Ureter (tissue), 1 donor: Measurements from ENCODE around the gene TRPC1. TPM values are rescaled to one million over a fixed set of nuclear protein-coding genes. Genes with fewer than 3 reads are reported as not detected.
"Not testable (repeated sequence)": the region's sequence is repeated elsewhere in the genome, so short reads cannot be mapped to it uniquely, and the experiment has no call there.

Experiments used
- DNase-seq: peaks from one replicate; pipeline ENCODE4 v3.0.0-alpha.2; 2020; ENCODE audit warnings: low spot score
- total RNA-seq: library from RNA; stranded (reverse); gene quantifications from one replicate; pipeline ENCODE4 v1.2.4, GENCODE V29; 2023
- donor health status: DM: yes; HTN: yes; CAD: no.

The TRPC1 gene
- total RNA-seq = 22.5 TPM

DNA sequence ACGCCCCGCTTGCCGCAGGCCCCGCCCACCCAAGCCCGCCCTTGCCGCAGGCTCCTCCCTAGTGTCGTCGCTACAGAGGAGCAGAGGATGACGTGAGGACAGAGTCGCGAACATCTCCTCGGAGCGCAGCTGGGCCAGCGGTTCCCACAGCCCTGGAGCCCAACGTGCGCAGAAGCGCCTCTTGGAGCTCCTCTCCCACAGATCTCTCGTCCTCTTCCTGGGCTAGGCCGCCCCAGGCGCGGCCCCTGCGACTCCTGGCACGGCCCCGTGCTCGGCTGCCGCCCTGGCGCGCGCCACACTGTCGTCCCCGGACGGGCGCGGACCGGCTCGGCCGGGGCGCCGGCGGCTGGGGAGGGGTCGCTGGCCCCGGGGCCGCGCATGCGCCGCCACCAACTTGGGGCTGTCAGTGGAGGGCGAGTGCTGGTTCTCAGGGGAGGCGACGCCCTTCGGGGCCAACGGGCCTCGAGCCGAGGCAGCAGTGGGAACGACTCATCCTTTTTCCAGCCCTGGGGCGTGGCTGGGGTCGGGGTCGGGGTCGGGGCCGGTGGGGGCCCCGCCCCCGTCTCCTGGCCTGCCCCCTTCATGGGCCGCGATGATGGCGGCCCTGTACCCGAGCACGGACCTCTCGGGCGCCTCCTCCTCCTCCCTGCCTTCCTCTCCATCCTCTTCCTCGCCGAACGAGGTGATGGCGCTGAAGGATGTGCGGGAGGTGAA, at the start of gene TRPC1:
Gene TRPC1, plus strand, starts transcription at position 67 of the 714 bp plus-strand sequence. Its CDS starts 526 bp downstream, at position 593.
- peak; percentile 72 for DNase-seq

DNA sequence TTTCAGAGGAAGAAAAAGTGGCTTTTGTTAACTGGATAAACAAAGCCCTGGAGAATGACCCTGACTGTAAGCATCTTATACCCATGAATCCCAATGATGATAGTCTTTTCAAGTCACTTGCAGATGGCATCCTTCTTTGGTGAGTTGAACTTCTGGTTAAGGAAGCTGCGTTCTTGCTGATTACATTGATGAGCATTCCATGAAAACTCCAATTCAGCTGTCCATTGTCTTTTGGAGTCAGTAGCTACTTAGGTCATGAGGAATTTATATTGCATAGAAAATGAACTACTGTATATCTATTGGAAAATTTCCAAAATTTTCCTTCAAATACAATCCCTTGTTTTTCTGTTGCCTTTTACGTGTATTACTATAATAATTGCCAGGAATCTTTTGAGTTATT, 47.7 kb upstream of the TRPC1 start:
- DNase-seq = no peak

DNA sequence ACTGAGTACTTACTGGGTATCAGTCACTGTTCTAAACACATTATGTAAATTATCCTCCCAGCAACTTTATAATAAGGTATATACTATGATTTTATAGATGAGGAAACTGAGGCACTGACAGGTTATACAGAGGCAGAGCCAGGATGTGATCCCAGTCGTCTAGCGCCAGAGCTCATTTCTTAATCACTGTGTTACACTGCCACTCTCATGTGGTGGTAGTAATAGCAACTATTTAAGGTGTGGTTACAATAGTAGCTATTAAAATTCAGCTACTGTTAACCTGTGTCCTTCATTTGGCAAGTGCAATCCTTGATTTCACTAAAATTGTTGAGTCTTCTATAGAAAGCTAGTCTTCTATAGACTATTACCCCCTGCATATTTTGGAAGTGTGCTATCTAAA, 43.1 kb upstream of the TRPC1 start:
- DNase-seq = no peak

DNA sequence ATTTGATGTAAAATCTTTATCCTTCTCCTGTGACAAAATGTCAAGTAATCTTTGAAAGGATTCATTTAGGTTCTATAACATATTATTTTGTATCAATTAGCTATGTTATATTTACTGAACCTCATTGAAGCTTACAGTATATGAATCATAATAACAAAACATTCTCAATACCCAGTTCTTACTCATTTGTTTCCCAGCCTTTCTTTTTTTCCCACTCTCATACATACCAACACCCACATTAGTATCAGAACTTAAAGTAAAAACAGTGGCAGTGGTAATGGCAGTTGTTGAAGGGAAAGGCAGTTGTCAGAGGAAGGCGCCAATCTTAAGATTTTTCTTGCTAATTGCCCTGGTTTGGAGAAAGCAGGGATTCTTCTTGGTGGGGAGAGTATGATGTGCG, 33.2 kb upstream of the TRPC1 start:
- no peak for DNase-seq

DNA sequence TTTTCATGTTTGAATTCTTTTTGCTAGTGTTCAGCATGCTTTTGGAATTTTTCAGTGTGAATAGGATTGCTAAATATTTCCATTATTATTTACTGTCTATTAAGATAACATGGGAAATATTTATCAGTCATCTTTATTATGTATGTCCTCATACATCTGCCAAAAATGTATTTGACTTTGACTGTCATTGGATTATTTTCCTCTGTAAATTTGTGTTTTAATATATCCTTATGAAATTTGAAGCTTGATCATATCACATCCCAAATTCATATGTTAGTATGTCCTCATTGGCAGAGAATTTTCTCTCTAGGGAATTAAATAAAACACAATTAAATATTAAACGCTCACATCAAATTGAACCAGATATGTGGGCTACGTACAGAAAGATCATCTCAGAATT, 32.3 kb upstream of the TRPC1 start:
- no peak for DNase-seq

DNA sequence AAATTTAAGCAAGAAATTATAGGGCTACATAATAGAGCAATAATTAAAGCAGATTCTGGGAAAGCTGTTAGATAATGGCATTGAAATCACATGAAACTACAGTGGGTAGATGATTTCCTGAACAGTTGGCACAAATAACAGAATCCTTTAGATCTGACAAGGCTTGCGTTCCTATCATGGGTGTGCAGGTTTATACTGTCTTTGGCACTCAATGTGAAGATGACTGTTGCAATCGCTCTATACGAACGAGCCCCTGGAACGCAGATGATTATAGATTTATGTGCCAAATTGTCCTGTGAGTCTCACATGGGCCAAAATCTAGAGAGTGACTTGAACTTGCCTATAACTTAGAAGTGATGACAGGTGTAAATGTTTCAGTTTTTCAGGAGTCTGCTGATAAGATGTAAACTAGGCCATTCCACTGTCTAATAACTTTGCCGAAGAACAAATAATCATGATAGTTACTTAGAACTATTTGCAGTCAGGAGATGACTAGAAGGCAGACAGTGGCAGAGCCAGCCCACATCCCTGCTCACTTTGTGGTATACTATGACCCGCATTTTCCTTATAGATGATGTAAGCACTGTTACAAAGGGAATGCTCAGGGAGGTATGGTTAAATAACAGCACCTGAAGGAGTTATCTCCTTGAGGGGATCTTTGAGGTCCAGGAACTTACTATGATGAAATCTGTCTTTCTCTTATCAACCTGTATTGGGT, 30.5 kb upstream of the TRPC1 start:
- DNase-seq = no peak

DNA sequence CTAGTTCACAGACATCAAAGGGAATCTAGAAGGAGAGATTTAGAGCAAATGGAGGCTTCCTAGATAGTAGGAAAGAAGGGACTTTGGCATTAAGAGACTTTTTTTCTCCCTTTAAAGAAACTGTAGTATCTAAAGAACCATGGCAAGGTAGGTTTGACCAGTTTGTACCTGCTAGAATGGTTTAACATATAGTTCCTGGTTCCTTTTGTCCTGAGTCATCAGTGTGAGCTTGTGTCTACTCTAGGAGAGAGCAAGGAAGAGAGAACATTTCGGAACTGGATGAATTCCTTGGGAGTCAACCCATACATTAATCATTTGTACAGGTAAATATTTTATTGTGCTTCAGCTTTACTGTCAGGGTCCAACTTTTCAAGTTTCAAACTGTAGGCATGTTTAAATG, 29.6 kb upstream of the TRPC1 start:
- no peak for DNase-seq

DNA sequence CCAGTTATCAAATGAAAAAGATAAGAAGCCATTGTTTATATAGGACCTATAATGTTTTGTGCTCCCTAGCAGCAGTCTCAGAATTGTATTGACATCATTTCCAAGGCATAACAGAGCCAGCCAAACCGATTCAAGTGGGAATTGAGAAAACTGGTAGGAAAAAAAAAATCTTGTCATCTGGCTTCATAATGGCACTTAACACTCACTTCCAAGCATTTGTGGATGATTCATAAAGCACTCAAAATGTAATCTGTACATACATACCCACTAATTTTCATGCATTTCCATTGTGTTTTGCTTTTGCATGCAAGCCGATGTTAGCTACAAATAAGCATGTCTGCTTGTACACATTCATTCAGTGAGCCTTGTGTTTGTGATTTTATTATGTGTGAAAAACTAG, 18.6 kb upstream of the TRPC1 start:
- DNase-seq = no peak

DNA sequence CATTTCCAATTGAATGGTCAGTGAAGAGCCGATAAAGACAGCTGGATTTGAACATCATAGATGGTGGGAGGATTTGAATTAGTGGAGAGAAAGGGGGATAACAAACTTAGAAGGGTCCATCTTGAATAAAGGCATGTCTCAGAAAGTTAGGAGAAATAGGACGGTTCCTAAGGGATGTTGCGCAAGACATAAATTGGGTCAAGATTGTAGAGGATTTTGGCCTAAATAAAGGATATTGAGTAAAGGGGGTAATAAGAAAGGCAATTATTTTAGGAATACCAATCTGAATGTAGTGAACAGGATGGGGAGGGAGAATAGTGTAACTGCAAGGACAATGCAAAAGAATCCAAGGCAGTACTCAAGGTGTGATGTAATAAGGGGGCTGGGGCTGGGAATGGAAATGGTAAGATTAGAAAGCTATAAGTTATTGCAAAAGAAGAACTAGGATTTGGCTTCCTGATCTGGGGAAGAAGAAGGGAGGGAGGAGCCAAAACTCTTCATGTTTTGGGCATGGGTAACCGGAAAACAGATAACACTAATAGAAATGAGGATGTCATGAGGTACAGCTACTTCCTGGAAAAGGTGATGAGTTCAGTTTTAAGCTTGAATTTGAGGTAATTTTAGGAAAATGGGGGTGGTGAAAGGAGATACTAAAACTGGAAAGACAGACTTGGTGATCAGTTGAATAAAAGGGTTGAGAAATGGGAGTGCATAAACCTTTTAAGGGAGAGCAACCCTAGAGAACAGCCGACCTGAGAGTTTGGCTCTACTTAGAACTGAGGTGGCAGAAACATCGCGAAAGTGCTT, 17.3 kb upstream of the TRPC1 start:
- no peak for DNase-seq

DNA sequence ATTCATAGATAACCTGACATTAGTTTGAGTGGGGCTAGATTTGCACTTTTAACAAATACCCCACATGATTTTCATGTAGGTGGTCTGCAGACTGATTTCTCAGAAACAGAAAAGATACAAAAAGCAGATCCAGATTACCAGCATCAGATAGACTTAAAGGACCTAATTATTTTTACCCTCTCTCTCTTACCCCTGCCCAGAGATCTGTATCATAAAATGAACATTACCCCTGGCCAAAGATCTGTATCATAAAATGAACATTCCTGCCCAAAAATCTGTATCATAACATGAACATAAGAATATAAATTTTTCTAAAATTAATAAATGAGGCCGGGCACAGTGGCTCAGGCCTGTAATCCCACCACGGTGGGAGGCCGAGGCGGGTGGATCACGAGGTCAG, 14.6 kb upstream of the TRPC1 start:
- DNase-seq = no peak

DNA sequence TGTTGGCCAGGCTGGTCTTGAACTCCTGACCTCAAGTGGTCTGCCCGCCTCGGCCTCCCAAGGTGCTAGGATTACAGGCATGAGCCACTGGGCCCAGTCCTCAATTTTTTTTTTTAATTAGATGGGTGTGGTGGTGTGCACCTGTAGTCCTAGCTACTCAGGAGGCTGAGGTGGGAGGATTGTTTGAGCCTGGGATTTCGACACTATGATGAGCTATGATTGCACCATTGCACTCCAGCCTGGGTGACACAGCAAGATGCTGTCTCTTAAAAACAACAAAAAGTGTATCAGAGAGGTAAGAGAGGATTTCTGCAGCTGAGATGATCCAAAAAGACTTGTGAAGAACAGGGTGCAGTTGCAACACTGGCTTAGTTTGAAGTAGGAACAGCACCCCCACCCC, 9.0 kb upstream of the TRPC1 start:
- DNase-seq = not testable (repeated sequence)

DNA sequence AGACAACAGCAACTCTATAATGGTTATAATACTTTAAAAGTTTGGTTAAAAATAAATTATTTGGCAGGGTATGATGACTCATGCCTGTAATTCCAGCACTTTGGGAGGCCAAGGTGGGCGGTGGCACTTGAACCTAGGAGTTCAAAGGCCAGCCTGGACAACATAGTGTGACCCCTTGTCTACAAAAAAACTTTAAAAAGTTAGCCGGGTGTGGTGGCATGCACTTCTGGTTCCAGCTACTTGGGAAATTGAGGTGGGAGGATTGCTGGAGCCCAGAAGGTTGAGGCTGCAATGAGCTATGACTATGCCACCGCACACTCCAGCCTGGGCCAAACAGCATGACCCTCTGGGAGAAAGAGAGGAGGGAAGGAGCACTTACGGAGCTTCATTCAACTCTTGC, 7.7 kb upstream of the TRPC1 start:
- DNase-seq = no peak

DNA sequence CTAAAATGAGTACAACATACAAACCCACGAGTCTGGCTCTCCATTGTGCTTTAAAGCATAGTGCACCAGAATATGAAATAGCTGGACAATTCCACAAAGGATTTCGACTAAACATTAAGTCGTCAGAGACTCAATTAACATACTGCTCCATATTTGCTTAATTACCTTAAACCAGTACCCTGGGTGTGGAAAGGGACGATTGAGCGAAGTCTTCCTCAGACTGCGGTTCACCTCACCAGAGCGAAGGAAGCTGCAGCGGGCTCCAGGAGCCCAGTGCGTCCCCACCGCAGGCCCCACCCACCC, 218 bp upstream of the TRPC1 start:
- DNase-seq = no peak

DNA sequence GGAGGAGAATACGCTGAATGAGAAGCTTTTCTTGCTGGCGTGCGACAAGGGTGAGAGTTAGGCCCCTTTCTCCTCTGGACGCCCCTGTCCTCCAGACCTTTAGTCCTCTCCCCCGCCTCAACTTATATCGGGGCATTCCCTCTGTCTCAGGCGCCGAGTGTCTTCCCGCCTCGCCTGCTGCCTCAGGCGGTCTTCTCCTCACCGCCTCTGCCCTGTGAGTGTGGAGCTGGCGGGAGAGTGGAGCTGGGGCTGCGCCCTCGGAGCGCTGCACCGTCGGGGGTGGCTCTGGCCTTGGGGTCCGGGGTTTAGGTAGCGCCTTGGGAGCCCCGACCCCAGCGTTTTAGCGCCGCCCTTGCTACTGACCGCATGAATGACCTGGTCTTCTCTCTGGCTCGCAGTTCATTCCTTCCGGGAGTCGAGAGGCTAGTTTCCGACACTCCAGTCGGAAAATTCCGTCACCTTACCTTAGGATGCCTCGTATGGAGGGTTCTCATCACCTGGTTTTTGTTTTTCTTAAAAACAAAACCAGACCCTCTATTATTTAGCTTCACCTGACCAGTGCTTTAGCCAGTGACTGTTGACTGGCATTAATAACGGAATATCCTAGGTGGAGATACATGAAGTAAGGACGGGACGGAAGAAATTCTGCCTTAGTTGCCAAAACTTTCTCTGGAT, 985 bp downstream of the TRPC1 start:
- DNase-seq = no peak

DNA sequence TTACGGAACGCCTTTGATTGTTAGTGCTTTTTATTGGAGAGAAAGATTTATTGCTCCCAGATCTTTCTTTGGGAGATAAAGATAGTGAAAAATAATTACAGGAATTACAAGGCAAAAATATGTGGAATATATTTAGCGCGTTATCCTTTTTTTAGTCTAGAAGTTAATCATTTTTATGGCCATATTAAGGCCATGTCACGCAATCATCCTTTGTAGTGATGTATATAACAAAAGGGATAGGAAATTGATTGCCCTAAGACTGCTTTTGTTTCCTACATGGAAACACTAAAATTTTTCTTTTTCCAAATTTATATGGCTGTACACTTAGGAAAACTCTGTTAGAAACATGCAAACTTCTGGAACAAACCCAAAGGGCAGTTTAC, 1.5 kb downstream of the TRPC1 start:
- DNase-seq = no peak

DNA sequence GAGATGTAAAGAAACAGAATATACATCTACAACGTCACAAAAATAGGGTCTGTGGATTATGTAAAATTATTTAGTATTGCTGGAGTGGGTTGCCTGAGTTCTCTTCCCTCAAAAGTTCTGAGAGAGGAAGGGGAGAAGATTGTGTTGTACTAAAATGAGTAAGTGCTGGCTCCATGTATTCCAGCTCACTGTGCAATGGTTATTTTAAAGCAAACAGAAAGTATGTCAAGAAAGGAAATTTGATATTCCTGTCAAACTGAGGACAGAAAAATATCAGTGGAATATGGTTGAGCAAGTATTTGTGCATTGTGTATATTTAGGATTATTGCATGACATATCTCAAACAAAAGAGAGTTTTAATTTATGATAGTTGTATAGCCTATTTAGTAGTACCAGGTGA, 2.2 kb downstream of the TRPC1 start:
- DNase-seq = no peak

DNA sequence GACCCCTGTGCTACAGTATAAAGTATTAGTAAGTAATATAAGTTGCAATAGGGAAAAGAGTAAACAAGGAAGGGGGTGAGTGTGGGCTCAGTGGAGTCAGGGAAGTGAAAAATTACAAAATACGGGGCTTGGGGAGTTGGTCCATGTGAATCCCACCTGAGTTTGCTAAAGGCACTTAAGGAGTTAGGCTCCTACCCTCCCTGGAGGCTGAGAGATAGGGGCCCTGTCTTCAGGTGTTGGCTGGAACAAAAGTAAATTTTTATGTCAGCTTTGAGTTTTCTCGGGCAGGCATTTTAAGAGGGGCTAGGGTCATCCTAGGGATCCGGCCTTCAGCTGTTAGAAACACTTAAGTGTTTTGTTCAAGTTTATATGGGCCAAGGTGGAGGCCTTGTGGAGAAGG, 8.2 kb downstream of the TRPC1 start:
- DNase-seq = no peak

DNA sequence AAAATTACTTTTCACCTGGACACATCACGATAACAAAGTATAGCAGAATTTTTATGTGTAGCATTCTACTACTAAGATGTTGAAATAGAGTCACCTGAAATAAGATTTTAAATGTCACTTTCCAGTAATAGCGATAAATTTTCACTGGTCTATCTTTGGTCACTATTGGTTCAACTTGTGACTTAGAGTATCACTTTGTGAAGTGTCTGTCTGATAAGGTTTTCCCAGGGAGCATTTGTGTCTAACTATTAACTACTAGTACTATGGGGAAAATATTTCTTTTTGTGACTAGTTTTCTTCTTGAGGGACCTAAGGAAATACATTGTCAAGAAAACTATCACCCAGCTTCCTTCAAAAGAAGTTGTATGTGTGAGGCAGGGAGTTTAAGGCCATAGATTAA, 11.0 kb downstream of the TRPC1 start:
- DNase-seq = no peak

DNA sequence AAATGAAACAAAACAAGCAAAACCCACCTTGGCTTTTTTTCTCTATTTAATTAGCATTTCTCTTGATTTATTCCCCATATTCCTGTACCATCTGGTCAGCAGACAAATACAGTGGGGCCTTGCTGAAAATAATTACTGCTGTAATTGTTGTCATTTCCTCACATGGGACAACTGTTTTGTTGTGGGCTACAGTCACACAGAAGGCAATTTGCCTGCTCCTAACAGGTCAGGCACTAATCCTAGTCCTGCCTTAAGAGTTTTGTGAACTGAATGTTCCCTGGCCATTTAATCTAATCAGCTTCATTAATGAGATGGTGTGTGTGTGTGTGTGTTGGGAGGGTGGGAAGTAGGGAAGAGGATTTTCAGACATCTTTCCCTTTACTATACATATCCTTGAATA, 11.6 kb downstream of the TRPC1 start:
- DNase-seq = no peak

DNA sequence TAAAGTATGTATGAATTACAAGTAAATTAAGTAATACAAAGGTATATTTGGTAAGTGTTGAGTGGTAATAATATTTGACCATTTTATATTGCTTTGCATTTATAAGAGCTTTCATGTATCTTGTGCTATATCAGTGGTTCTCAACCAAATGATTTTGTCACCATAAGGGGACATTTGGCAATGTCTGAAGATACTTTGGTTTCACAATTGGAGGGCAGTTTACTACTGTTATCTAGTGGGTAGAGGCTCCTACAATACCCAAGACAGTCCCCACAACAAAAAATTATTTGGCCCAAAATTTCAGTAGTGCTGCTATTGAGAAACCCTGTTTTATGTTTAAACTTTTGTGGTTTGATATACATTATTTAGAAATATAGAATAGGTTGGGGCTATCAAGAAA, 14.6 kb downstream of the TRPC1 start:
- no peak for DNase-seq

DNA sequence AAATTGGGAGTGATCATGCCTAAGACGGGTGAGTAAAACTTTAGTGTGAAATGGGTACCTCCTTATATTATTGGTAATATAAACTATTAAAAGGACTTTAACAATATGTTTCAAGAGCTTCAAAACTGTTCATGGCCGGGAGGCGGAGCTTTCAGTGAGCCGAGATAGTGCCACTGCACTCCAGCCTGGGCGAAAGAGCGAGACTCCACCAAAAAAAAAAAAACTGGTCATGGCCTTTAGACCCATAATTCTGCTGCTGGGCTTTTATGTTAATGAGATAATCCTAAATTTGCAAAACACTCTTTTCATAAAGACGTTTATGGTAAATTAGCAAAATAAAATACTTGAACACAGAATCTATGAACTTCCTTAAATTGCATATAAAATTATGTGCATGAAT, 22.8 kb downstream of the TRPC1 start:
- DNase-seq = no peak

DNA sequence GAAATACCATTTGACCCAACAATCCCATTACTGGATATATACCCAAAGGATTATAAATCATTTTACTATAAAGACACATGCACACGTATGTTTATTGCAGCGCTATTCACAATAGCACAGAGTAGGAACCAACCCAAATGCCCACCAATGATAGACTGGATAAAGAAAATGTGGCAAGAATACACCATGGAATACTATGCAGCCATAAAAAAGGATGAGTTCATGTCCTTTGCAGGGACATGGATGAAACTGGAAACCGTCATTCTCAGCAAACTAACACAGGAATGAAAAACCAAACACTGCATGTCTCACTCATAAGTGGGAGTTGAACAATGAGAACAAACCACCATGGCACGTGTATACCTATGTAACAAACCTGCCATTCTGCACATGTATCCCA, 26.7 kb downstream of the TRPC1 start:
- DNase-seq = not testable (repeated sequence)

DNA sequence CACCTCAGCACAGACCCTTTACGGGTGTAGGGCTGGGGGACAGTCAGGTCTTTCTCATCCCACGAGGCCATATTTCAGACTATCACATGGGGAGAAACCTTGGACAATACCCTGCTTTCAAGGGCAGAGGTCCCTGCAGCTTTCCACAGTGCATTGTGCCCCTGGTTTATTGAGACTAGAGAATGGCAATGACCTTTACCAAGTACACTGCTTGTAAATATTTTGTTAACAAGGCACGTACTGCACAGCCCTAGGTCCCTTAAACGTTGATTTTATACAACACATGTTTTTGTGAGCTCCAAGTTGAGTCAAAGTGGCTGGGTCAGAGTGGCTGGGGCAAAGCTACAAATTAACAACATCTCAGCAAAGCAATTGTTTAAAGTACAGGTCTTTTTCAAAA, 28.8 kb downstream of the TRPC1 start:
- not testable (repeated sequence) for DNase-seq
